CD4-positive, alpha-beta T cell treated with Interleukin-21 for 1 hour (primary cell): Measurements from ENCODE around the gene STK17B.
A peak's percentile ranks its signal among the peaks of the same experiment; 100 is the strongest.

ENCODE experiments used
- DNase-seq: peaks from one replicate; pipeline ENCODE4 v3.0.0-alpha.2; 2020

The STK17B gene

GRCh38 chr2:196183528-196184231 is 12.3 kb upstream of the STK17B start:
- peak; percentile 56 for DNase-seq

DNA sequence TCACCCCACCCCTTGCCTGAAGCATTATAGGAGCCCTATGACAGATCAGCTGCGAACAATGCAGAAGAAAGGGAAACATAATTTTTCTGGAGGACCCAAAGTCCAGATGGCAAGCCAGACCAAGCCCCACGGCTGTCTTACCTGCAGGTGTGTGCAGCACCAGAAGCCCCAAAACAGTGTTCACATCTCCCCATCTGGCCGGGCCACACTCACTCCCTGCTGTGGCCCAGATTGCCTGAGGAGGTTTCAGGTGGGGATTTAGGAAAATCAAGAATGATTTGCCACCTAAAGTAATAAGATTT is 11.7 kb upstream of the STK17B start:
- no peak for DNase-seq

GRCh38 chr2:196182439-196183171 is 11.2 kb upstream of the STK17B start:
- peak; percentile 53 for DNase-seq

DNA sequence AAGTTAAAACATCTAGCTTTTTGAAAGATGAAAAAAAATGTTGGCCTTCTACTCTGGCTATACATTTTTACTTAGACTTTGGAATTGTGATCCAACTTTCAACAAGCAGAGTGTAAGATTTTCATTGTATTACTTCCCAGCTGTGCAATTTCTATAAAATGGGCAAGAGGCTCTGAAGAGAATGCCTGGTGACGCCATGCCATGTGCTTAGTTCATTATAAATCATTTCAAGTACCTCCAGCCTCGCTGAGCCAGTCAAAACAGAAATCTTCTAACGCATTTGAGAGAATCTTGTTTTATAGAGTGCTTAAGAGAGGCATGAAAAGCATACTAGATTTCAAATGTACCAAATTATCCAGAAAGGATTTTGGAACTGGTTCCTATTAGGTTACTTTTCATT is 10.1 kb upstream of the STK17B start:
- DNase-seq: no peak

DNA sequence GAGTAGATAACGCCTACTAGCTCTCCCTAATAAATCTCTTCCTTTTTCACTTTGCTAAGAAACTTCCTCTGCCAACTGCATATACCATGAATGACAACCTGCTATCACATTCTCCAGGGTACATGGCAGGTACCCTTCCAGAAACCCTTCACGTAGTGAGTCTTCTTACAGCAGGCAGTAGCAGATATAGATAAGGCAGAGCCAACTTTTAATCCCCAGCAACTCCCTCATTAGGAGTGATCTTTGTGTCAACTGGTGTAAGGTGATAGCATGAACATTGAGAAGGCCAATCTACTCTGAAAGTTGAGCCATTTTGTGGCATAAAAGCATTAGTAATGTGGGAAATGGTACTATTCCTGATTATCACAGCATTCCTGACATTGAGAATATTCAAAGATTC is 5.7 kb upstream of the STK17B start:
- DNase-seq: no peak

DNA sequence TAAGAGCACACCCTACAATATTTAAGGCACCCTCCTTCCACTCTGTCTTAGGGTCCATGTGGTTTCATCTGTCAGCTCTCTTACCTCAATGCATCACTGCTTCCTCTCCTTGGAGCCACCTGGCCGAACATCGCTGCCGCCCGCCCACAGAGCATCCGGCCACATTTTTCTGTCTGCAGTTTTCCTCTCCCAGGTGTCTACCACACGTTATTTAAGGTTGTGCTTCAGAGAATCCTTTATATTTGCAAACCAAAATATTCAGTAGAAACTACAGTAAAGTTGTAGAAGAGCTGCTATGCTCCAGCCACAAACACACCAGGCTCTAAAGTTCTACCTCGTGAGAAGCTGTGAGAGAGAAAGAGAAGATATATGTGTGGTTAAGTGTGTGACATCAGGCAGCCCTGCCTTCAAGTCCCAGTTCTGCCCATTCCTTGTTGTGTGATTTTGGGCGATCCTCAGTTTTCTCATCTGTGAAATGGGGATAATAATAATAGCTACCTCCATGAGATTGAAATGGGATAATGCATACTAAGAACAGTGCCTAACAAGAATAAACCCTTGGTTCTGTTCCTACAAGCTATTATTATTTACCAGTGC is 4.9 kb upstream of the STK17B start:
- DNase-seq: peak; percentile 93

- no peak for DNase-seq
Measured at GRCh38 chr2:196174404-196174803, 3.0 kb upstream of the STK17B start.

- no peak for DNase-seq
Measured at GRCh38 chr2:196173505-196173904, 2.1 kb upstream of the STK17B start.

DNA sequence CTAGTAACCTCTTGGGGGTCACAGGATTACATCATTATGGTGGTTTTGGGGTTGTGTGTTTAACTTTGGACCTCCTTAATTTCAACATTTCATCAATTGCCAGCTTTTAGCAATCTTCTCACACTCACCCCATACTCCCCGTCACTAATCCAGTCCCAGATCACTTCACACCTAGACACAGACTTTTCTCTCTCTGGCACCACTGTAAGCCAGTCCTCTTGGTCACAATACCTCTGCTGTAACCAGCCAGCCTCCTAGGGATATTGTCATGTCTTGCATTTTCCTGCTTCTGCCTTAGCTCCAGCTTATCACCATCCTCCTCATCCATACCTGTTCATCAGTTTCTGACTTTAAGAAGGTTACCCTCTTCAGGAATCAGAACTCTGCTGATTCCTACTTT is 1.6 kb upstream of the STK17B start:
- no peak for DNase-seq

GRCh38 chr2:196171946-196172345 is 568 bp upstream of the STK17B start:
- no peak for DNase-seq

DNA sequence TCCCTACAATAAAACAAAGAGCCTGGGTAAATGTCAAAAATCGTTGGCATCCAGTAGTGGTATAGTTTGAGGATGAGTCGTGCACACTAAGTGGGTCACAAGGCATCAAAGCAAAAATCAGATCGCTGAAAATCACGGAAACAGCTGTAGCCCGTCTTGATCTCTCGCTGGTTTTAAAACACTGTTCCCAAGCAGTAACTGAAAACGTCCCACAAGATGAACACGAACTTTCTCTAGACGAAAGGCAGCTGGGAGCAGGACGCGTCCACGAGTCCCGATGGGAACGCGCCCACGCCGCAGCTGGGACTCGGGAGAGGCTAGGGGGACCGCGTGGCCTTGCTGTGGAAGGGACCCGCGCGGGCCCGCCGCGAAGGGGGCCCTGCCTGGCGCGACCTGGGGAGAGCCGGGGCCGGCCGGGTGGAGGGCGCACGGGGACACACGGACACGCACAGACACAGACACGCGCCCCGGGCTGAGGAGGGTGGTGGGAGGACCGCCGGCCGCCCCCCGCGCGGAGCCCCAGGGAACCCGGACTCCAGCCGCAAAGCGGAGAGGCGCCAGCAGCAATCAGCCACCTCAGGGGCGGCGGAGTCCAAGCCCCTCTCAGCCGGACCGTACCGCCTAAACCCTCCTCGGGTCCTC is 651 bp downstream of the STK17B start:
- peak; percentile 67 for DNase-seq

- peak; percentile 78 for DNase-seq
Measured at GRCh38 chr2:196170213-196170605, 1.2 kb downstream of the STK17B start.

DNA sequence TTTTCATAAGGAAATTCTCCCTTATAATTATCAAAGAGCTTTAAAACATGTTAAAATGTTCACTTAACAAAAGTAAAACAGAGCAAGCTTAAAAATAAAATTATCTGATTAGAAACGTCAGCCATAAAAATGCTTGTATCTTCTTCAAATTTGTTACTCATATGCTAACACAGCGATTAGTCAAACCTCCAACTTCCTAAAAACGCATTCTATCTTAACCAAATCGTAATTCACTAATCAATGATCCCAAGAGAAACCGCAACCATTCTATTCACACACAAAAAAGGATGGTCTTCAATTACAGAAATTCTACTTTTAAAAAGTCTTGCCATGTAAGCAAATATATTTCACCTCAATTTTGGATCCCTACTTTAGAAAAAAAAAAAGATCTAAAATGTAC is 1.9 kb downstream of the STK17B start:
- DNase-seq: no peak

DNA sequence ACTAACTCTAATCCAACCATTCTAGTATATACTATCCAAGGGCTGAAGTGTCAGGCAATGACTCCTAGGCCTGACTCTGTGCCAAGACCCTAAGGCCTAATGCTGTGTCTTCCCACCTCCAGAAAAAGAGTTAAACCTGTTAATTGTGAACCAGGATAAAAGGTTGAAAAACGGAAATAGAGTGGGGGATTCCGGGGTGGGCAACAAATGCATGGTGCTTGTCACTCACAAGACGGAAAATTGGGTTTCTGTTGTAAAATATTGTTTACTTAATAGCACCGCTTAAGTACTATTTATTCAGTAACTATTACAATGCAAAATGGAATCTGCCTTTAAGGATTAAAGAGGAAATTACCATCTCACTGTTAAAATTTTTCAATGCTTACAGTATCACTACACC is 3.2 kb downstream of the STK17B start:
- DNase-seq: no peak

GRCh38 chr2:196167666-196168065 is 3.7 kb downstream of the STK17B start:
- DNase-seq: no peak

- DNase-seq: peak; percentile 71
Measured at GRCh38 chr2:196166876-196167275, 4.5 kb downstream of the STK17B start.

DNA sequence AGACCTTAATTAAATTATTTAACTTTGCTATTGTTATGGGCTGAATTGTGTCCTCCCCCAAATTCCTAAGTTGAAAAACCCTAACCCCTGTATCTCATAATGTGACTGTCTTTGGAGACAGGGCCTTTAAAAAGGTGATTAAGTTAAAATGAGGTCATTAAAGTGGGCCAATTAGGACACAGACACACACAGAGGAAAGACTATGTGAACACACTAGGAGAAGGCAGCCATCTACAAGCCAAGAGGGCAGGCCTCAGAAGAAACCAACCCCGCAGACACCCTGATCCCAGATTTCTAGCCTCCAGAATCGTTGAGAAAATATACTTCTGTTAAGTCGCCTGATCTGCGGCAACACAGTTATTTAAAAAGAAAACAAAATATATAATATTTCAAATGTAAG is 6.4 kb downstream of the STK17B start:
- DNase-seq: peak; percentile 65

- DNase-seq: peak; percentile 73
Measured at GRCh38 chr2:196163285-196163684, 8.1 kb downstream of the STK17B start.

DNA sequence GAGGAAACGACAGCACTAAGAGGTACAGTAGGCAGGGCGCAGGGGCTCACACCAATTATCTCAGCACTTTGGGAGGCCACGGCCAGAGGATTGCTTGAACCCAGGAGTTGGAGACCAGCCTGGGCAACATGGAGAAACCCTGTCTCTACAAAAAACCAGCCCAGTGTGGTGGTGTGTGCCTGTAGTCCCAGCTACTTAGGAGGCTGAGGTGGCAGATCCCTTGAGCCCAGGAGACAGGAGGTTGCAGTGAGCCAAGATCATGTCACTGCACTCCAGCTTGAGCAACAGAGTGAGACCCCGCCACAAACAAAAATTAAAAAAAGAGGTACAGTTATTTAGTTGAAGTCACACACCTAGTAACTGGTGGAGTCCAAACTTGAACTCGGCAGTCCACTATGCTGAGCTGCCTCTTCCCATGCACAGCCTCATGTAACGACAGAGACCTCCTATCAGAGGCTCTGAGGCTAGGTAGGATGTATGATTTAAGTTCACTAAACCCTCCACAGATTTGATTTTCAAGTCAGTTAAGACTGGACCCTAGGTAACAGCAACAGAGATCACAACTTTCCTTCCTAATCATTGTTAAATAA is 8.7 kb downstream of the STK17B start:
- DNase-seq: no peak

GRCh38 chr2:196160946-196161345 is 10.4 kb downstream of the STK17B start:
- no peak for DNase-seq

GRCh38 chr2:196160101-196160500 is 11.3 kb downstream of the STK17B start:
- peak; percentile 92 for DNase-seq

- peak; percentile 57 for DNase-seq
Measured at GRCh38 chr2:196159221-196159892, 12.0 kb downstream of the STK17B start.

- DNase-seq: no peak
Measured at GRCh38 chr2:196155575-196155974, 15.8 kb downstream of the STK17B start.
